GM12801 (cell line): Measurements from ENCODE around the gene PARP6.

Experiments used
- TF ChIP-seq, protein P1 (sequence below): IDR thresholded peaks from one replicate; pipeline ENCODE4 v1.5.1; 2011; ENCODE audit warnings: control low read depth; ENCODE audit not compliant: insufficient read length; ENCODE audit errors: extremely low read depth

Gene PARP6

DNA sequence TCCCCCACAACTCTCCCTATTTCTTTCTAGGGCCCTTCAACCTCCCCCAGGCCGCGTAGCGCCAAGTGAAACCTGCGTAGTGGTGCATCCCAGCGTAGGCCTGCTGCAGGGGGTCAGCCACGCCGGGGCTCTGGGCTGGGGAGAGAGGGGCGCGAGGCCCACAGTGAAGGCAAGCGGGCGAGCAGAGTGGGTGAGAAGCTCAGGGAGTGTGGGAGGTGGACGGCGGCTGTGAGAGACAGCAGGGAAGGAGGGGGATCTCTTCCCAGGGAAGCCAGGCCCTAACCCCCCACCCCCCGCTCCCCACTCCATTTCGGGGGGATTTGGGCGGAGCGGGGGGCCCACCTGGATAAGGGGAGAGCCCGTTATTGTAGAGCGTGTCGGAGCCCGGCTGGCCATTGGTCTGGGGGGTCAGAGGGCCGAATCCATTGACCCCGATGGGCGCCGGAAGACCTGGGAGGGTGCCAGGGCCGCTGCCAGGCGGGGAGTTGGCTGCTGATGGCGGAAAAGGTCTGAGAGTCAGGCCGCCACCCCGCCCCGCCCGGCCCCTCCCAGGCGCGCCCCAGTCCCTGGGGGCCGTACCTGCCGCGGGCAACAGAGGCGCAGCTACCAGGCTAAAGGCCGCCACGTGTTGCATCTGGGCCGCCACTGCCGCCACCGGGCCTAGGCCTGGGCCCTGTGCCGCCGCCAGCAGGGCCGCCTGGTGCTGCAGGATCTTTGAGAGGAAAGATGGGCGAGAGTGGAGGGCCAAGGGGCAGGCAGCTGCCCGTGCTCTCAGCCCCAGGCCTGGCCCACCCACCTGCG is 16.6 kb upstream of the PARP6 start:
- TF ChIP-seq, protein P1, sequence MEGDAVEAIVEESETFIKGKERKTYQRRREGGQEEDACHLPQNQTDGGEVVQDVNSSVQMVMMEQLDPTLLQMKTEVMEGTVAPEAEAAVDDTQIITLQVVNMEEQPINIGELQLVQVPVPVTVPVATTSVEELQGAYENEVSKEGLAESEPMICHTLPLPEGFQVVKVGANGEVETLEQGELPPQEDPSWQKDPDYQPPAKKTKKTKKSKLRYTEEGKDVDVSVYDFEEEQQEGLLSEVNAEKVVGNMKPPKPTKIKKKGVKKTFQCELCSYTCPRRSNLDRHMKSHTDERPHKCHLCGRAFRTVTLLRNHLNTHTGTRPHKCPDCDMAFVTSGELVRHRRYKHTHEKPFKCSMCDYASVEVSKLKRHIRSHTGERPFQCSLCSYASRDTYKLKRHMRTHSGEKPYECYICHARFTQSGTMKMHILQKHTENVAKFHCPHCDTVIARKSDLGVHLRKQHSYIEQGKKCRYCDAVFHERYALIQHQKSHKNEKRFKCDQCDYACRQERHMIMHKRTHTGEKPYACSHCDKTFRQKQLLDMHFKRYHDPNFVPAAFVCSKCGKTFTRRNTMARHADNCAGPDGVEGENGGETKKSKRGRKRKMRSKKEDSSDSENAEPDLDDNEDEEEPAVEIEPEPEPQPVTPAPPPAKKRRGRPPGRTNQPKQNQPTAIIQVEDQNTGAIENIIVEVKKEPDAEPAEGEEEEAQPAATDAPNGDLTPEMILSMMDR, result no peak

DNA sequence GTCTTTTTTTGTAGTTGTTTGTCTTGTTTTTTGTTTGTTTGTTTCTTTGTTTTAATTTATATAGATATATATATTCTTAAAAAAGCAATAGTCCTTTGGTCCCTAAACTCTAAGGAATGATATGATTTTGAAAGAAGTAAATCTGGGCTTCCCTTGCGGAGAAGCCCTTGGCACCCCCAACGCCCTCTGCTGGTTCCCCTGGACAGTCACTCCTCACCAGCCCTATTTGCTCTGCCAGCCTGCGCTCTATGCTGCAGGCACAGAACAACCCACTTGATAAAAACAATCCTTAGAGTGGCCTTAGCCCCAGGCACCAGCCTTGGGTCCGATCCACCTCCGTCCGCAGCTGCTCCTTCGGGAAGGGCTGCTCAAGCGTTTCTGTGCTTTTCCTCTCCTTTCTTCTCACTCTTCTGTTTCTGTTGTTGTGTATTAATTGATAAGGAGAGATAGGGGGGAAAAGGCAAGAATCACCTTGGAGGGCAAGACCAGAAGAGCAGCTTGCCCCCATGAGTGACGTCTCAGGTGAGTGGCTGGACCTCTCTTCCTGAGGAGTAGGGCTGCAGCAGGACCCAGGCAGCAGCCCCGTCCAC is 13.7 kb upstream of the PARP6 start:
- TF ChIP-seq, protein P1, result no peak

DNA sequence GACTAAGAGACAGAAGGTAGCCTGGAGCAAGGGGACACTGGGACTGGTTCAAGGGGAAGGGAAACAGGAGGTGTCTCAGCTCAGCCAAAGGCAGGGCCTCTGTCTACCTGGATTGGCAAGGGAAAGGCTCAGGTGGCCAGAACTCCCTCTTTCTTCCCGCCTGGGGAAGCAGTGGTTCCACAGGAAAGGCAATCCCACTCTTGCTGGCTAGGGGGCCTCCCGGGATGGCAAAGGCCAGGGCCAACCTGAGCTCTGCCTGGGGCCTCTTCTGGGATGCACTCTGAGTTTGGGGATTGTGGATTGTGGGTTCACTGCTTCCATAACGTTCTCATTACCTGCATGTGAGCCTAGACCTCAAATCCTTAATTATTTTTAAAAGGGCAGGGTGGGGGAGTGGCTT is 13.0 kb upstream of the PARP6 start:
- TF ChIP-seq, protein P1, result no peak

DNA sequence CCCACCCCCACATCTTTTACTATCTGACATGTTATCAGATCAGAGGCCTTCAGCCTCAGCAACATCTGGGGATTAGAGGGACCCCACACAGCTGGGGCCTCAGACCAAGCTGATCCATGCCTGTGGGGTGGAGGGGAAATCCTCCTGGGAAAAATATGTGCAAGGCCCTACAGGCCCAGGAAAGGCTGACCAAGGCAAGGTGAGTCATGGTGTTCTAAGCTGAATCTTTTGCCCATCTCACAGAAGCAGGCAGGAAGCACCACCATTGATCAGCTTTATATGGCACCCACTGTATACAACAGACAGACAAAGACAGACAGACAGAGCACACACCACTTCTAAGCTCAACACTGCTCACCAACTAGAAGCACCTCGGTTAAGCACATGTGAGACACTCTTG is 12.4 kb upstream of the PARP6 start:
- TF ChIP-seq, protein P1, result no peak

DNA sequence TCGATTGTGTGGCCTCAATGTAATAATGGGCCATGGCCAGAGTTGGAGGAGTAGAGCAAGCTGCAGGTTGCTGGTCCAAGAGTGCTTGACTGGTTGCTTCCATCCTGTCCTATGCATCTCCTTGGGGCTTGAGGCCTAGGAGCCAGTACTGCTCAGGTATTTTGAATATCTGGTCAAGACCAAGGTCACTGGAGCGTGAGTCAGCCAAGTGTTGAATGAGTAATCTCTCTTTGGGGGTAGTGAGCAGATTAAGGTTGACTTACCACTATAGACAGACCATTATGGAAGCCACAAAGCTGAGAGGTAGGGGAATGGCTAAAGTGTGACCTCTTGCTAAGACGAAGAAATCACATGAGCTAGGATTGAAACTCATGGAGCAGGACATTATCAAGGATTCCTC is 9.4 kb upstream of the PARP6 start:
- TF ChIP-seq, protein P1, result no peak

DNA sequence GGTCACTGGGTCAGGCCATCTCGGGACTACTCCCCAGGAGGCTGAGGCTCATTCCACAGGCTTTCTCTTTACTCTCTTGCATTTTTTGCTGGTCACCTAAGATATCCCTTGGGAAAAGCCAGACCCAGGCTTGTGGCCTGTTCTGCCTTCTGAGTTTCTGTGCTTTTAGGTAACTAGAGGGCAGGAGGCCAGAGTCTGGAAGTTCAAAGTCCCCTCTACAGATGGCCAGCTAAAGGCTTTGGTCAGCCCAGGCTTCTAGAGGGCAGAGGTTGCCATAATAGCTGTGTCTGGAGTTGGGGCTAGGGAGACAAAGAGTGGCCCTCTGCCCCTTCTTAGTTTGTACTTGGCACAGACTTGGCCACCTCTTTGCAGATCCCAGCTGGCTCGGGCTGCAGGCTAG is 8.4 kb upstream of the PARP6 start:
- TF ChIP-seq, protein P1, result no peak

DNA sequence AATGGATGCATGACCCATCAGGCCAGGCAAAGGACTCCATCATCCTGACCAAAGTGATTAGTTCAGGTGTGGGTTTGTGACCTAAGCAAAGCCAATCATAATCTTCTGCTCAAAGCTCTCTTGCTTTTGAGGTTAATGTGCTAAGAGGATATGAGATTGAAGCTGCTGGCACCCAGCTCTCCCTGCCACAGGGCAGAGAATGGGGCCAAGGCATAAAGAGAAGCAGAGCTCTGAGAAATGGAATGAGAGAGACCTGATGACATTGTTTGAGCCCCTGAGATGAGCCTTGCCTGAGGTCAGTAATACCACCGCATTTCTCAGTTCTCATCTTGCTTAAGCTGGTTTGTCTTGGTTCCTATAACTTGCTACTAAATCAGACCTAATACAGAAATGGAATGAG is 6.4 kb upstream of the PARP6 start:
- TF ChIP-seq, protein P1, result no peak
